Measurements from ENCODE around the gene IRF4.

IRF4 gene

DNA sequence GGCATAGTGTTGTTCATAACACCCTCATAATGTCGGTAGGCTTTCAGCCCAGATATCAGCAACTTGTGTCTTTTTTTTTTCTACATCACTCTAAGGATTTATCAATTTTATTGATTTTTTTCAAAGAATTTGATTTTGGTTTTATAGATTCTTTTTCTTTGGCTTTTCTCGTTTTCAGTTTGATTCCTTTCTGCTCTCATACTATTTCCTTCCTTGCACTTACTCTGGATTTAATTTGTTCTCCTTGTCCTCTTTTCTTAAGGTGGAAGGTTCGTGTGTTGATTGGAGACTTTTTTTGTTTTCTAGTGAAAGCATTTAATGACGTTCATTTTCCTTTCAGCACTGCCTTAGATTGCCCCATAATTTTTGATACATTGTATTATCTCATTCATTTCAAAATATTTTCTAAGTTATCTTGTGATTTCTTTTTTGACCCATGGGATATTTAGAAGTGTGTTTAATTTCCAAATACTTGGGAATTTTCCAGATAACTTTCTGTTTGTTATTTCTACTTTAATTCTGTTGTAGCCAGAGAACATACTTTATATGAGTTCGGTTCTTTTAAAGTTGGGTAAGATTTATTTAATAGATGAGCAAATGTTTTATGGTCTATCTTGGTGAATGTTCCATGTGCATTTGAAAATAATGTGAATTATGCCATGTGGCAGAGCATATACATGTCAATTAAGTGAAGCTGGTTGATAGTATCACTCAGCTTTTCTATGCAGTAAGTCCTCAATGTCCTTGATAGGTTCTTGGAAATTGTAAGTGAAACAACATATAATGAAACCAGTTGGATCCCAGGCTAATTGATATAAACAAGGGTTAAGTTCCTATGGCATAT, 62.8 kb downstream of the IRF4 start:
- no peak overlapping the region for H3K4me3 ChIP-seq (ENCODE audit: low read depth, low read length)
- TF ChIP-seq, protein P1, sequence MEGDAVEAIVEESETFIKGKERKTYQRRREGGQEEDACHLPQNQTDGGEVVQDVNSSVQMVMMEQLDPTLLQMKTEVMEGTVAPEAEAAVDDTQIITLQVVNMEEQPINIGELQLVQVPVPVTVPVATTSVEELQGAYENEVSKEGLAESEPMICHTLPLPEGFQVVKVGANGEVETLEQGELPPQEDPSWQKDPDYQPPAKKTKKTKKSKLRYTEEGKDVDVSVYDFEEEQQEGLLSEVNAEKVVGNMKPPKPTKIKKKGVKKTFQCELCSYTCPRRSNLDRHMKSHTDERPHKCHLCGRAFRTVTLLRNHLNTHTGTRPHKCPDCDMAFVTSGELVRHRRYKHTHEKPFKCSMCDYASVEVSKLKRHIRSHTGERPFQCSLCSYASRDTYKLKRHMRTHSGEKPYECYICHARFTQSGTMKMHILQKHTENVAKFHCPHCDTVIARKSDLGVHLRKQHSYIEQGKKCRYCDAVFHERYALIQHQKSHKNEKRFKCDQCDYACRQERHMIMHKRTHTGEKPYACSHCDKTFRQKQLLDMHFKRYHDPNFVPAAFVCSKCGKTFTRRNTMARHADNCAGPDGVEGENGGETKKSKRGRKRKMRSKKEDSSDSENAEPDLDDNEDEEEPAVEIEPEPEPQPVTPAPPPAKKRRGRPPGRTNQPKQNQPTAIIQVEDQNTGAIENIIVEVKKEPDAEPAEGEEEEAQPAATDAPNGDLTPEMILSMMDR (IDR thresholded peaks at IDR 0.05; ENCODE audit: low read depth, low read length, missing control alignments), result no peak
- no peak for DNase-seq (ENCODE audit: low read depth)
- in situ Hi-C loops (cut with HindIII; ENCODE audit: low sequenced_read_pairs), result no loop called here

DNA sequence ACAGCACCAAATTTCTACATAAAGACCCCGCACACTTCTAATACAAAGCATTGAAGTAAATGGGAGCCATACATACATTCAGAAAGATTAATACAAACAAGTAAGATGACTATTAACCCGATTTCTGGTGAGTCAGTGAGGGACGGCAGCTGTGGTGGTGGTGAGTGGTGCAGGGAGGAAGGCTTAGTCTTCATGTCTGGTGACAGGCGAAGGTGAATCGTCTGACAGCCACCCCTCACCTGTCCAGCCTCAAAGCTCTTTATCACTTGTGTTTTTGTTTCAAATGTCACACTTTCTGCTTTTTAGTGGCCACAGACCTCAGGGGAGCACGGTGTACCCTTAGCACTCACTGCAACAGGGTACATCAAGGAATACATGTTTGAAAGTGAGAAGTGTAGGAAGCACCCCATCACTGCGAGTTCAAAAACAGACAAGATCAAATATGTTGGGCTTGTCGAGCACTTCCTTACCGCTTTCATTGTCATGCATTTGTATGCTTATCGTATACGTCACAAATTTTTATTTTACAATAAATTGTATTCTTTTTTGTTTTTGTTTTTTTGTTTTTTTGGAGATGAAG, 63.5 kb downstream of the IRF4 start:
- in situ Hi-C loops (cut with HindIII; ENCODE audit: low sequenced_read_pairs), result no loop called here
- TF ChIP-seq, protein P1 (IDR thresholded peaks at IDR 0.05; ENCODE audit: low read depth, low read length, missing control alignments), result no peak
- no peak overlapping the region for H3K4me3 ChIP-seq (ENCODE audit: low read depth, low read length)
- no peak for DNase-seq (ENCODE audit: low read depth)

- no peak overlapping the region for H3K4me3 ChIP-seq (ENCODE audit: low read depth, low read length)
- TF ChIP-seq, protein P1 (IDR thresholded peaks at IDR 0.05; ENCODE audit: low read depth, low read length, missing control alignments), result no peak
- in situ Hi-C loops (cut with HindIII; ENCODE audit: low sequenced_read_pairs), result no loop called here
- DNase-seq (ENCODE audit: low read depth), result no peak
These were observed 64.3 kb downstream of the IRF4 start for GRCh38 chr6:455835-456234.

DNA sequence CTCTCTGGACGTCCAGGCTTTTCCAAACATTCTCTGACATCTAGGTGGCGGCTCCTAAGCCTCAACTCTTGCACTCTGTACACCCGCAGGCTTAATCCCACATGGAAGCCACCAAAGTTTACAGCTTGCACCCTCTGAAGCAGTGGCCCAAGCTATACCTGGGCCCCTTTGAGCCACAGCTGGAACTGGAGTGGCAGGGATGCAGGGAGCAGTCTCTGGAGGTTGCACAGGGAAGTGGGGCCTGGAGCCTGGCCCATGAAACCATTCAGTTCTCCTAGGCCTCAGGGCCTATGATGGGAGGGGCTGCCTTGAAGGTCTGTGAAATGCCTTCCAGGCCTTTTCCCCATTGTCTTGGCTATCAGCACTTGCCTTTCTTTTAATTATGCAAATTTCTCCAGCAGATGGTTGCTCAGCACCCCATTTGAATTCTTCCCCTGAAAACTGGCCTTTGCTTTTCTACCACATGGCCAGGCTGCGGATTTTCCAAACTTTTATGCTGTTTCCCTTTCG, 64.9 kb downstream of the IRF4 start:
- TF ChIP-seq, protein P1 (IDR thresholded peaks at IDR 0.05; ENCODE audit: low read depth, low read length, missing control alignments), result no peak
- no peak for DNase-seq (ENCODE audit: low read depth)
- no peak overlapping the region for H3K4me3 ChIP-seq (ENCODE audit: low read depth, low read length)
- in situ Hi-C loops (cut with HindIII; ENCODE audit: low sequenced_read_pairs), result no loop called here

DNA sequence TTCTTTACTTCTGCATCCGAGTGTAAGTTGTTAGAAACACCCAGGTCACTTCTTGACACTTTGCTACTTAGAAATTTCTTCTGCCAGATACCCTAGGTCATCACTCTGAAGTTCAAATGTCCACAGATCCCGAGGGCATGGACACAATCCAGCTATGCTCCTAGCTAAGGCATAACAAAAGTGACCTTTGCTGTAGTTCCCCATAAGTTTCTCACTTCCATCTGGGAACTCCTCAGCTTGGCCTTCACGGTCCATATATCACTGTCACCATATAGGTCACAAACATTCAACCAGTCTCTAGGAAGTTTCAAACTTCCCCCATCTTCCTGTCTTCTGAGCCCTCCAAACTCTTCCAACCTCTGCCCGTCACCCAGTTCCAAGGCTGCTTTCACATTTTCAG, 65.3 kb downstream of the IRF4 start:
- TF ChIP-seq, protein P1 (IDR thresholded peaks at IDR 0.05; ENCODE audit: low read depth, low read length, missing control alignments), result no peak
- no peak for DNase-seq (ENCODE audit: low read depth)
- no peak overlapping the region for H3K4me3 ChIP-seq (ENCODE audit: low read depth, low read length)
- in situ Hi-C loops (cut with HindIII; ENCODE audit: low sequenced_read_pairs), result no loop called here

All from astrocyte of the cerebellum (primary cell).